GM20000 (cell line): ENCODE results near the gene DDX52.
"Not testable (repeated sequence)": the region's sequence is repeated elsewhere in the genome, so short reads cannot be mapped to it uniquely, and the experiment has no call there.

Experiments used
- DNase-seq: peaks from one replicate; pipeline ENCODE4 v3.0.0; 2012; ENCODE audit warnings: low spot score
- TF ChIP-seq, protein P1 (sequence below): IDR thresholded peaks from 2 replicates; pipeline ENCODE4 v1.5.1; 2012; ENCODE audit warnings: mild to moderate bottlenecking, control low read depth; ENCODE audit errors: extremely low read depth, missing control alignments

DDX52 gene

DNA sequence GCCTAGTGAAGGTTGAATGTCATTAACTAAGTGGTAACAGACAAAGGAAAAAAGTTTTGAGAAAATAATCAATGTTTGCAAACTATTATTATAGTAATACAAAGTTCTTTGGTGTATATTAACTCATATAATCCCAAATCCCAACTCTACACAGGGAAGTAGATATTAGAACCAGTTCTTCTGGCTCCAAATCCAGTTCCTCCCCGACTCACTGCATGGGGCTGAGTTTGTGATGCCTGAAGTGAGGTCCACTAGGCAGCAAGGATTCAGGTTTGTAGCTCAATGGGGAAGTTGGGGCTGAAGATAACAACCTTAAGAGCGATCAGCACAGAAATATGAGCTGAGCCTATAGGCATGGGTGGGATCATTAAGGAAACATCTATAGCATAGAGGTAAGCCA is 28.4 kb downstream of the DDX52 start:
- TF ChIP-seq, protein P1, sequence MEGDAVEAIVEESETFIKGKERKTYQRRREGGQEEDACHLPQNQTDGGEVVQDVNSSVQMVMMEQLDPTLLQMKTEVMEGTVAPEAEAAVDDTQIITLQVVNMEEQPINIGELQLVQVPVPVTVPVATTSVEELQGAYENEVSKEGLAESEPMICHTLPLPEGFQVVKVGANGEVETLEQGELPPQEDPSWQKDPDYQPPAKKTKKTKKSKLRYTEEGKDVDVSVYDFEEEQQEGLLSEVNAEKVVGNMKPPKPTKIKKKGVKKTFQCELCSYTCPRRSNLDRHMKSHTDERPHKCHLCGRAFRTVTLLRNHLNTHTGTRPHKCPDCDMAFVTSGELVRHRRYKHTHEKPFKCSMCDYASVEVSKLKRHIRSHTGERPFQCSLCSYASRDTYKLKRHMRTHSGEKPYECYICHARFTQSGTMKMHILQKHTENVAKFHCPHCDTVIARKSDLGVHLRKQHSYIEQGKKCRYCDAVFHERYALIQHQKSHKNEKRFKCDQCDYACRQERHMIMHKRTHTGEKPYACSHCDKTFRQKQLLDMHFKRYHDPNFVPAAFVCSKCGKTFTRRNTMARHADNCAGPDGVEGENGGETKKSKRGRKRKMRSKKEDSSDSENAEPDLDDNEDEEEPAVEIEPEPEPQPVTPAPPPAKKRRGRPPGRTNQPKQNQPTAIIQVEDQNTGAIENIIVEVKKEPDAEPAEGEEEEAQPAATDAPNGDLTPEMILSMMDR: no peak
- DNase-seq: no peak

DNA sequence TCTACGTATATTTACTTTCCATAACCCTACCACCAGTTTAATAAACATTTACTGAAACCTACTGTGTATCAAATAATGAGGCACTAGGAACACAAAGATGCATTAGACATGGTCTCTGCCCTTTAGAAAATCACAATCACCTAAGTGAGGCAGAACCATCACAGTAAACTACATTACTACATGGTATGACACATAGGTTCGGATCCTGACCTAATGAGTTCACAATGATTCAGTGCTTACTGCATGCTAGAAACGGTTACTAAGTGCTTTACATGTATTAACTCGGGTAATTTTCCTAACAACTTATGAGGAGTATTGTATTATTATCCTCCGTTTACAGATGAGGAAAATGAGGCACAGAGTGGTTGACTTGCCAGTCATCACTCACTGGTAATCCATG is 28.9 kb downstream of the DDX52 start:
- TF ChIP-seq, protein P1: no peak
- DNase-seq: no peak

DNA sequence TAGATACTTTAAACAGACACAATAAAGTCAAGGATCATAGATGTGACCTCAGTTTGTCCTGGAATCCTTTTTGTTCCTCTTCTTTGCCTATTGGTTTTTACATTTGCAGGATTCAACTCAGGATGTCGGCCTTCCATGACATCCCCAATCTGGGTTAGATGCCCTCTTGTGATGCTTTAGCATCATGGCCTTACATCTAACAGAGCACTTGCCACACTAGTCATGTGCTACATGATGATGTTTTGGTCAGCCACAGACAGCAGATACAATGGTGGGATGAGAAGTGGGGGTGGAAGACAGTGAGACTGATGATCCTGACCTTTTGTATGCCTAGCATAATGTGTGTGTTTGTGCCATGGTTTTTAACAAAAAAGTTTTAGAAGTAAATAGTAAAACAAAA is 32.3 kb downstream of the DDX52 start:
- DNase-seq: no peak
- TF ChIP-seq, protein P1: no peak

DNA sequence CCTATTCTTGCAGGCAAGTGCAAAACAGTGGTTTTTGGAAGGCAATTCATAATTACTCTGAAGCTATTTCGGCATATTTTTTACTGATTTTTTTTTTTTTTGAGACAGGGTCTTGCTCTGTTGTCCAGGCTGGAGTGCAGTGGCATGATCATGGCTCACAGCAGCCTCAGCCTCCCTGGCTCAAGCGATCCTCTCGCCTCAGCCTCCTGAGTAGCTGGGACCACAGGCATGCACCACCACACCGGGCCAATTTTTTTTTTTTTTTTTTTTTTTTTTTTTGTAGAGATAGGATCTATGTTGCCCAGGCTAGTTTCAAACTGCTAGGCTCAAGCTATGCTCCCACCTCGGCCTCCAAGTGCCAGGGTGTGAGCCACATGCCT is 33.2 kb downstream of the DDX52 start:
- not testable (repeated sequence) for DNase-seq

DNA sequence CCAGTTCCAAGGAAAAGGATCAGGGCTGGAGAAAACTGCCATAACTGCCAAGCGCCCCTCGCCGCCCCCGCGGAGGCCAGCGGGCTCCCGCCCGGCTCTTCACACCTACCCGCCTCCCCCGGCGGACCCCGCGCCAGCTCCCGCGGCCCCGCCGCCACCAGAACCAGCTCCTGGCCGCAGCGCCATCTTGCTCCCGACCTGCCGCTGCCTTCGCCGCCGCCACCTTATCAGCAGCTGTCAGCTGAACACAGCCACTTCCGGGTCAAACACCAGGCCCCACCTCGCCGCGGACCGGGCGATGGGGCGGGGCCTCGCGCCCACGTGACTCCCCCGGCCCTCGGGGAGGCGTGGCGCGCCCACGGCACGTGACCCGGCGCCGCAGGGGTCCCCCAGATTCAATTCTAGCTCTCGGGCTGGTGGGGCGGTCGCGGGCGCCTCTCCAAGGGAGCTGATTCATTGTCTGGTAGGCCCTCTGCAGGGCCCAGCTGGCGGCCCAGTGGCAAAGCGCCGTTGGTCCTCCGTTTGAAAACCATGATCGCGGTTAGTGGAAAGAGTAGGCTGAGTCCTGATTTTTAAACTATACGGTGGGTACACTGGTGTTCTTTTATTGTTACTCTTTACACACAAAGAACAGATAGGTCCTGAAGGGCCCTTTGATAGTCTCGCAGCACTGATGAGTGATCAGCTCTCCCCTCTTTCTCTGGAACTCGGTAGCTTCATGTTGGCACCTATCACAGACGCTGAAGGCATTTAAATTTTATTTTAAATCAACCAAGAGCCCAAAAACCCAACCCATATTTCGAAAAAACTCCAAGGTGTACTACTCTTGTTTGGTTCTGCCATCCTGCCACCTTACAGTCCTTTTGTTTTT is 33.8 kb downstream of the DDX52 start, which contains the start of gene SYNRG:
SYNRG (minus strand) TSS at position 249 of the 871 bp plus-strand sequence; CDS start at position 186, 63 bp downstream.
- peak; percentile 99 for DNase-seq
- TF ChIP-seq, protein P1: no peak

DNA sequence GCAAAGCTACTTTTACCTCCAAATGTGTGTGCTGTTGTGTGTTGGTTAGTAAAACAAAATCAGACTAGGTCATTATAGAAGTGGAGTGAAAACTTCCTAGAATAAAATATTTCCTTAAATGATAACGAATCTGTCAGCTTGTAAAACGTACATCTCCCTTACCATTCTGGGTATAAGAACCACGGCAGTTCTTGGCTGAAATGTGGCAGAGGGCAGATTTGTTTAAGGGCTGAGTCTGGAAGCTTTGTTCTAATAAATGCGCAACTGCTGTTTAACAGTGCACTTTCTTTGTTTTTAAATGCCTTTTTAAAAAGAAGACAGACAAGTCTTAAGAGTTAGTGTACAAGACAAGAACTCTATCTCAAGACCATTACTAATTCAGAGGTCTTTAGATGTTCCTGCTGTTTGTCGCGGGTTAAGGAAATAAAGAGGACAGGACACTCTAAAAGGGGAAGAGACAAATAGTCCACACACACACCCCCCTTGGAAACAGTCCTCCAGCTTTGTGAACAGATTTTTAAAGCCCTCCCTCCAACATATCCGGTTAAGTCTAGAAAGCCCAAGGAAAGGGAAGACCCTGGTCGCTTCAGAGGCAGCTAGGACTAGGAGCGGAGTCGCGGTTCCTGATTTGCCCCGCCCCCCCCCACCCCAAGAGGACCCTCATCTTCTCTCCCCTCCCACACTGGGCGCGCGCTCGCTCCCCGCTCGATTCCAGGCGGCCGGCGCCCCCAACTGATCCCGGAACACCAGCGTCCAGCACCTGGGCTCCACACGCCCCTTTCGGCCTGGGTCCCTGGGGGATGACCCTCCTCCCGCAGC is 34.7 kb downstream of the DDX52 start:
- TF ChIP-seq, protein P1: no peak
- DNase-seq: peak; percentile 38

DNA sequence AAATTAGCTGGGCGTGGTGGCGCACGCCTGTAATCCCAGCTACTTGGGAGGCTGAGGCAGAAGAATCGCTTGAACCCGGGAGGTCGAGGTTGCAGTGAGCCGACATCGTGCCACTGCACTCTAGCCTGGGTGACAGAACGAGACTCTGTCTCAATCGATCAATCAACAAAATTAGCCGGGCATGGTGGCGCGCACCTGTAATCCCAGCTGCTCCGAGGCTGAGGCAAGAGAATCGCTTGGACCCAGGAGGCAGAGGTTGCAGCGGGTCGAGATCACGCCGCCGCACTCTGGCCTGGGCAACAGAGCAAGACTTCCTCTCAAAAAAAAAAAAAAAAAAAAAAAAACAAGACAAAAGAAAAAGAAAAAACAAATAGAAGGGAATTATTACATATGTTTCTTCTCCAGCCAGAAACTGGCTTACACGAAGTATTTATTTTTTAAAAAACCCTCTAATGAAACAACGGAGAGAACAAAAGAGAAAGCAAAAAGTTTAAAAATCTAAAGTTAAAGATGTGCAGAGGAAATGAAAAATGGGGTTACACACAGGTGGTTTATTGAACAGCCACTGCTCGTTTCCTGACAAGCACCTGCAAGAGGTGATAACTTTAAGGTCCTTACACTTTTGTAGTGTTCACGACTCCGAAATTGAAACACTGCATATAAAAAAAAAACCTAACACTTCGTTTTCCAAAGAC is 35.5 kb downstream of the DDX52 start:
- TF ChIP-seq, protein P1: no peak
- peak; percentile 62 for DNase-seq
